GM18505 (cell line): ENCODE data around the gene TDRKH.
"Not testable (repeated sequence)": the region's sequence is repeated elsewhere in the genome, so short reads cannot be mapped to it uniquely, and the experiment has no call there.

Source experiments
- ATAC-seq: cut with Tn5 transposase; IDR thresholded peaks from one replicate; pipeline ENCODE4 v1.9.1; 2021; ENCODE audit not compliant: unreplicated experiment
- POLR2A ChIP-seq: IDR thresholded peaks from 4 replicates; pipeline ENCODE4 v1.6.1; 2011; ENCODE audit warnings: borderline replicate concordance; ENCODE audit not compliant: insufficient read depth, insufficient read length; ENCODE audit errors: extremely low read depth

Gene TDRKH

GRCh38 chr1:151803915-151804314 lies 13.6 kb upstream of the TDRKH start:
- TF ChIP-seq POLR2A = no peak
- ATAC-seq = no peak

- no peak for TF ChIP-seq POLR2A
- no peak for ATAC-seq
Observed at GRCh38 chr1:151803164-151803563, 12.9 kb upstream of the TDRKH start.

- no peak for ATAC-seq
- TF ChIP-seq POLR2A = no peak
Observed at GRCh38 chr1:151802372-151802771, 12.1 kb upstream of the TDRKH start.

- no peak for TF ChIP-seq POLR2A
- no peak for ATAC-seq
Observed at GRCh38 chr1:151801846-151802245, 11.5 kb upstream of the TDRKH start.

GRCh38 chr1:151801310-151801820 lies 11.1 kb upstream of the TDRKH start:
- no peak for TF ChIP-seq POLR2A
- ATAC-seq = no peak

- no peak for TF ChIP-seq POLR2A
- ATAC-seq = no peak
Observed at GRCh38 chr1:151800830-151801229, 10.5 kb upstream of the TDRKH start.

GRCh38 chr1:151799179-151800022 lies 9.1 kb upstream of the TDRKH start:
- ATAC-seq = no peak
- no peak for TF ChIP-seq POLR2A

GRCh38 chr1:151798571-151798970 lies 8.3 kb upstream of the TDRKH start:
- no peak for ATAC-seq
- no peak for TF ChIP-seq POLR2A

GRCh38 chr1:151790940-151791651 lies 796 bp upstream of the TDRKH start:
- ATAC-seq = no peak
- no peak for TF ChIP-seq POLR2A

GRCh38 chr1:151787689-151788088 lies 2.6 kb downstream of the TDRKH start:
- TF ChIP-seq POLR2A = no peak
- ATAC-seq = no peak

GRCh38 chr1:151783796-151784195 lies 6.5 kb downstream of the TDRKH start:
- TF ChIP-seq POLR2A = no peak
- no peak for ATAC-seq

- TF ChIP-seq POLR2A = no peak
- ATAC-seq = no peak
Observed at GRCh38 chr1:151782741-151783140, 7.6 kb downstream of the TDRKH start.

GRCh38 chr1:151782026-151782425 lies 8.3 kb downstream of the TDRKH start:
- not testable (repeated sequence) for ATAC-seq

- ATAC-seq = not testable (repeated sequence)
Observed at GRCh38 chr1:151780736-151781135, 9.6 kb downstream of the TDRKH start.
